ENCODE data around the gene DNAH14.

GRCh38 chr1:225063722-225064121 lies 134.2 kb downstream of the DNAH14 start:
- TF ChIP-seq ATF3 (IDR thresholded peaks at IDR 0.05; ENCODE audit: borderline replicate concordance, extremely low read depth, low read depth, low read length) (no peak), CTCF (IDR thresholded peaks at IDR 0.05 in 2 of 3, conservative IDR thresholded peaks at IDR 0.05 in 1 of 3; ENCODE audit: control insufficient read depth in 2 of 3, extremely low read depth in 1 of 3, insufficient read depth in 1 of 3, low read depth in 3 of 3, low read length in 3 of 3) (no peak), REST (IDR thresholded peaks at IDR 0.05; ENCODE audit: low read depth, low read length) (no peak), BCL11A (IDR thresholded peaks at IDR 0.05; ENCODE audit: low read depth, low read length) (no peak), MYC (IDR thresholded peaks at IDR 0.05; ENCODE audit: insufficient read depth, insufficient read length, insufficient replicate concordance, low read length, severe bottlenecking) (no peak), ELK1 (IDR thresholded peaks at IDR 0.05; ENCODE audit: low read depth, low read length) (no peak), E4F1 (IDR thresholded peaks at IDR 0.05; ENCODE audit: borderline replicate concordance, partially characterized antibody) (no peak), RELA (IDR thresholded peaks at IDR 0.05; ENCODE audit: borderline replicate concordance, partially characterized antibody) (no peak), RAD21 (IDR thresholded peaks at IDR 0.05; ENCODE audit: insufficient read depth, low read depth, low read length) (no peak), POLR2A (IDR thresholded peaks at IDR 0.05; ENCODE audit: low read depth, low read length) (no peak), RCOR1 (conservative IDR thresholded peaks at IDR 0.05; ENCODE audit: low read depth, low read length) (no peak), BCLAF1 (IDR thresholded peaks at IDR 0.05) (no peak), BHLHE40 (IDR thresholded peaks at IDR 0.05; ENCODE audit: borderline replicate concordance in 1 of 2, low read depth in 2 of 2, low read length in 1 of 2) (no peak), USF2 (IDR thresholded peaks at IDR 0.05; ENCODE audit: borderline replicate concordance, low read depth, low read length) (no peak)

Data from GM12878 (cell line).